ENCODE results near the gene OR51M1.

Gene OR51M1

DNA sequence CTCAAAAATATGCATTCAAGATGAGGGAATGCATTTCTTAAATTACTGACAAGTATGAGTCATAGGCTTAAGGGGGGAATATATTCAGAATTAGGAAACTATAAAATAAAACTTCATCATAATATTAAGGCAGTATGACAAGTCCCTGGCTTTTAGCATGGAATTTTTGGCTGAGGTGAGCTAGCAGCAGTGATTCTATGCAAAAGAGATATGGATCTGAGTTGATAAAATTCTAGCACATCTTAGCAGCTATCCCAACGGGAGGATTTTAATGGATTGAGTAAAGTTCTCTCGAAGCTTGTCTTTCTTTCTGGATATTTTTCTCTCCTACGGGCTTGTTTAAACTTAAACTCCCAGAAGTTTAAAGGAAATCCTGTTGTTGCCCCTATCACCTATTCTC lies 39.5 kb downstream of the OR51M1 start:
- CTCF ChIA-PET, result no interaction called here

DNA sequence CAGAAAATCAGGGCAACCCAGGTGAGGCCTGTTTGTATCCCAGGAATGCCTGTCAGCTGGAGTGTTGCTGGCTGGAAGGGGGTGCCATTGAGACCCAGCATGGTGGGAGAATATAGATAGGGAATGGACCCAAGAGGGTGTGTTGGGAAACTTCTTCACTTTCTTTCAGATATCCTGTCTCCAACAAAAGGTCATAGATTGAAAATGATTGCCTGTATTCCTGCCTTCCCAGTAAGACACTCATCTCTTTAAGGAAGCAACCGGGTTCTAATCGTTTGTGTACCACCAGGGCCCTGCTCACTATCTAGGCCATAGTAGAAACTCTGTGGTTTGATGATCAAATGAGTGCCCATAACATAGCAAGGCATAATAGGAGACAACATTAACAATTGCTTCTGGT lies 57.8 kb downstream of the OR51M1 start, which contains the start of gene OR51I1:
TSS of gene OR51I1 (minus strand) at position 101 of the 400 bp plus-strand sequence. CDS start at position 101, 0 bp downstream.
- Histone ChIP-seq H3K27ac (ENCODE audit: insufficient read depth in 1 of 2, low read depth in 1 of 2, low read length in 2 of 2, poor library complexity in 1 of 2, severe bottlenecking in 2 of 2) (no peak within 1 kb of the TSS), H3K27me3 (replicated peaks in 2 of 5; ENCODE audit: control insufficient read depth in 4 of 5, insufficient read depth in 5 of 5, low read length in 4 of 5) (peaks cover 0 to 3% (median 0%) of the 10 kb centered on the region in 5 experiments), H3K4me3 (ENCODE audit: control insufficient read depth in 1 of 7, extremely low read depth in 1 of 7, insufficient read depth in 4 of 7, low read depth in 2 of 7, low read length in 6 of 7) (no peak within 1 kb of the TSS), H3K36me3 (ENCODE audit: control insufficient read depth in 4 of 4, insufficient read depth in 4 of 4, low read length in 3 of 4) (no peaks in the 10 kb centered on the region), H3K4me1 (ENCODE audit: control extremely low read depth in 1 of 4, control insufficient read depth in 4 of 4, insufficient read depth in 4 of 4, low read length in 3 of 4) (no peaks in the 10 kb centered on the region), H3K9me3 (ENCODE audit: control extremely low read depth in 1 of 5, control insufficient read depth in 4 of 5, insufficient read depth in 2 of 5, low read depth in 1 of 5, low read length in 4 of 5) (no peaks in the 10 kb centered on the region)
- ChIA-PET CTCF (interaction anchor here (0.6 kb wide), 1 partner anchor 229 kb away, joined by 3 read pairs; no protein-coding TSS in a partner anchor), POLR2A (no interaction called here)
- WGBS (ENCODE audit: insufficient coverage), result 78% methylated on average over 2 of the region's 2 CpGs
- DNase-seq, result no peak

More for the DNA sequence above, 39.5 kb downstream of the OR51M1 start:
- POLR2A ChIA-PET, result no interaction called here
- H3K27ac ChIP-seq (ENCODE audit: insufficient read depth in 1 of 2, low read depth in 1 of 2, low read length in 2 of 2, poor library complexity in 1 of 2, severe bottlenecking in 2 of 2), result no peak overlapping the region
- no peak for DNase-seq
- no peaks in the 10 kb centered on the region for H3K36me3 ChIP-seq (ENCODE audit: control insufficient read depth in 4 of 4, insufficient read depth in 4 of 4, low read length in 3 of 4)
- no peaks in the 10 kb centered on the region for H3K9me3 ChIP-seq (ENCODE audit: control extremely low read depth in 1 of 5, control insufficient read depth in 4 of 5, insufficient read depth in 2 of 5, low read depth in 1 of 5, low read length in 4 of 5)
- H3K27me3 ChIP-seq (replicated peaks in 2 of 5; ENCODE audit: control insufficient read depth in 4 of 5, insufficient read depth in 5 of 5, low read length in 4 of 5), result peaks cover 0 to 2% (median 0%) of the 10 kb centered on the region in 5 experiments
- H3K4me3 ChIP-seq (ENCODE audit: control insufficient read depth in 1 of 7, extremely low read depth in 1 of 7, insufficient read depth in 4 of 7, low read depth in 2 of 7, low read length in 6 of 7), result no peak overlapping the region
- 95% methylated on average over 3 of the region's 3 CpGs for WGBS (ENCODE audit: insufficient coverage)
- H3K4me1 ChIP-seq (ENCODE audit: control extremely low read depth in 1 of 4, control insufficient read depth in 4 of 4, insufficient read depth in 4 of 4, low read length in 3 of 4), result no peaks in the 10 kb centered on the region

All from common myeloid progenitor, CD34-positive (primary cell).